Measurements from ENCODE around the gene CTNNA3.

CTNNA3 gene

DNA sequence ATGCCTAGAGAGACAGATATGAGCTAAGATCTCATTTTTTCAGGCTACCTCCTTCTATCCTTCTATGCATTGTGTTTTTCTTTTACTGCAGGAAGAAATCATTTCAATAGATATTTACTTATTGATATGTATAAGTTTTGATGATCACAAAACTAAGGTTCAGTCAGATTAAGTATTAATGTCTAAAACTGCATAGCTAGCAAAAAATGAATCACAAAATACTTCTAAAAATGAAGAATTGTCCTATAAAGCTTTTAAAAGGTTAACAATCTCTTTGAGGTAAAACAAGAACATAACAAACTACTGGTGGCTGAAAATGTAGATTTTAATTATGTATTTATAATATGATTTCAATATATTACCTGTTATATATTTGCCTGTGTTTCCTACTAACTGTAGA lies 1403.1 kb downstream of the CTNNA3 start:
- no peaks in the 10 kb centered on the region for H3K4me1 ChIP-seq (ENCODE audit: control insufficient read depth, insufficient read depth, low read length)
- ChIA-PET POLR2A (interaction anchor here (0.7 kb wide), 1 partner anchor 1751 kb away, joined by 5 read pairs; no protein-coding TSS in a partner anchor), CTCF (interaction anchor here (0.7 kb wide), 1 partner anchor 468 kb away, joined by 3 read pairs; no protein-coding TSS in a partner anchor)
- TF ChIP-seq, protein P1, sequence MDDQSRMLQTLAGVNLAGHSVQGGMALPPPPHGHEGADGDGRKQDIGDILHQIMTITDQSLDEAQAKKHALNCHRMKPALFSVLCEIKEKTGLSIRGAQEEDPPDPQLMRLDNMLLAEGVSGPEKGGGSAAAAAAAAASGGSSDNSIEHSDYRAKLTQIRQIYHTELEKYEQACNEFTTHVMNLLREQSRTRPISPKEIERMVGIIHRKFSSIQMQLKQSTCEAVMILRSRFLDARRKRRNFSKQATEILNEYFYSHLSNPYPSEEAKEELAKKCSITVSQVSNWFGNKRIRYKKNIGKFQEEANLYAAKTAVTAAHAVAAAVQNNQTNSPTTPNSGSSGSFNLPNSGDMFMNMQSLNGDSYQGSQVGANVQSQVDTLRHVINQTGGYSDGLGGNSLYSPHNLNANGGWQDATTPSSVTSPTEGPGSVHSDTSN (CRISPR knock-in tag; IDR thresholded peaks at IDR 0.05): no peak
- TF ChIP-seq ZNF114 (tag by site-specific recombination; IDR thresholded peaks at IDR 0.05): no peak
- no peak for TF ChIP-seq ZNF19 (tag by site-specific recombination; IDR thresholded peaks at IDR 0.05; ENCODE audit: low read depth)
- TF ChIP-seq, protein P2, sequence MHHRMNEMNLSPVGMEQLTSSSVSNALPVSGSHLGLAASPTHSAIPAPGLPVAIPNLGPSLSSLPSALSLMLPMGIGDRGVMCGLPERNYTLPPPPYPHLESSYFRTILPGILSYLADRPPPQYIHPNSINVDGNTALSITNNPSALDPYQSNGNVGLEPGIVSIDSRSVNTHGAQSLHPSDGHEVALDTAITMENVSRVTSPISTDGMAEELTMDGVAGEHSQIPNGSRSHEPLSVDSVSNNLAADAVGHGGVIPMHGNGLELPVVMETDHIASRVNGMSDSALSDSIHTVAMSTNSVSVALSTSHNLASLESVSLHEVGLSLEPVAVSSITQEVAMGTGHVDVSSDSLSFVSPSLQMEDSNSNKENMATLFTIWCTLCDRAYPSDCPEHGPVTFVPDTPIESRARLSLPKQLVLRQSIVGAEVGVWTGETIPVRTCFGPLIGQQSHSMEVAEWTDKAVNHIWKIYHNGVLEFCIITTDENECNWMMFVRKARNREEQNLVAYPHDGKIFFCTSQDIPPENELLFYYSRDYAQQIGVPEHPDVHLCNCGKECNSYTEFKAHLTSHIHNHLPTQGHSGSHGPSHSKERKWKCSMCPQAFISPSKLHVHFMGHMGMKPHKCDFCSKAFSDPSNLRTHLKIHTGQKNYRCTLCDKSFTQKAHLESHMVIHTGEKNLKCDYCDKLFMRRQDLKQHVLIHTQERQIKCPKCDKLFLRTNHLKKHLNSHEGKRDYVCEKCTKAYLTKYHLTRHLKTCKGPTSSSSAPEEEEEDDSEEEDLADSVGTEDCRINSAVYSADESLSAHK (tag by site-specific recombination; IDR thresholded peaks at IDR 0.05): no peak
- H3K9me3 ChIP-seq (ENCODE audit: control insufficient read depth, insufficient read depth, low read depth, low read length): no peaks in the 10 kb centered on the region
- no peak overlapping the region for H3K27ac ChIP-seq (ENCODE audit: extremely low read depth, low read depth, low read length)
- no peak overlapping the region for H3K4me3 ChIP-seq (ENCODE audit: low read depth, low read length)
- no peaks in the 10 kb centered on the region for H3K36me3 ChIP-seq (ENCODE audit: control insufficient read depth in 2 of 2, insufficient read depth in 1 of 2, low read length in 2 of 2)

DNA sequence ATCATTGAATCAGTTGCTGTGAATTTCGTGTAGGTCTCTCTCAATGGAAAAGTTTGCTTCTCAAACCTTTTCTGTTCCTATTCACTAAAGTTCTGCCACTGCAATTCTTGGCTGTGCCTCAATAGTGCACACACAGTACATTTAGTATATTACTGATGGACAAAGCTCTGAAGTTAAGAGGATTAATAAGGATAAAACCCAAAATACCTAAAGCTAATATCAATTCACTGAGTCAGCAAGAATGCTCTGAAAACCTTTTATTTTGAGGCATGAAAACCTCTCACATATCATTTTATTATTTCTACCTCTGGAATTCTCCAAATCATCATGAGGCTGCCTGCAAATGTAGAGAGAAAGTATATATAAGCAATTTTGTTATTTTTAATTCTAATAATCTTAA lies 1403.5 kb downstream of the CTNNA3 start:
- CTCF ChIA-PET: no interaction called here
- Histone ChIP-seq H3K4me3 (ENCODE audit: low read depth, low read length) (no peak overlapping the region), H3K36me3 (ENCODE audit: control insufficient read depth in 2 of 2, insufficient read depth in 1 of 2, low read length in 2 of 2) (no peaks in the 10 kb centered on the region), H3K4me1 (ENCODE audit: control insufficient read depth, insufficient read depth, low read length) (no peaks in the 10 kb centered on the region), H3K27ac (ENCODE audit: extremely low read depth, low read depth, low read length) (no peak overlapping the region), H3K9me3 (ENCODE audit: control insufficient read depth, insufficient read depth, low read depth, low read length) (no peaks in the 10 kb centered on the region)
- no peak for TF ChIP-seq ZNF621 (tag by site-specific recombination; IDR thresholded peaks at IDR 0.05)
- TF ChIP-seq, protein P3, sequence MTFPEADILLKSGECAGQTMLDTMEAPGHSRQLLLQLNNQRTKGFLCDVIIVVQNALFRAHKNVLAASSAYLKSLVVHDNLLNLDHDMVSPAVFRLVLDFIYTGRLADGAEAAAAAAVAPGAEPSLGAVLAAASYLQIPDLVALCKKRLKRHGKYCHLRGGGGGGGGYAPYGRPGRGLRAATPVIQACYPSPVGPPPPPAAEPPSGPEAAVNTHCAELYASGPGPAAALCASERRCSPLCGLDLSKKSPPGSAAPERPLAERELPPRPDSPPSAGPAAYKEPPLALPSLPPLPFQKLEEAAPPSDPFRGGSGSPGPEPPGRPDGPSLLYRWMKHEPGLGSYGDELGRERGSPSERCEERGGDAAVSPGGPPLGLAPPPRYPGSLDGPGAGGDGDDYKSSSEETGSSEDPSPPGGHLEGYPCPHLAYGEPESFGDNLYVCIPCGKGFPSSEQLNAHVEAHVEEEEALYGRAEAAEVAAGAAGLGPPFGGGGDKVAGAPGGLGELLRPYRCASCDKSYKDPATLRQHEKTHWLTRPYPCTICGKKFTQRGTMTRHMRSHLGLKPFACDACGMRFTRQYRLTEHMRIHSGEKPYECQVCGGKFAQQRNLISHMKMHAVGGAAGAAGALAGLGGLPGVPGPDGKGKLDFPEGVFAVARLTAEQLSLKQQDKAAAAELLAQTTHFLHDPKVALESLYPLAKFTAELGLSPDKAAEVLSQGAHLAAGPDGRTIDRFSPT (tag by site-specific recombination; IDR thresholded peaks at IDR 0.05): no peak
- no peak for TF ChIP-seq WT1 (tag by site-specific recombination; IDR thresholded peaks at IDR 0.05)
- TF ChIP-seq ZNF596 (tag by site-specific recombination; IDR thresholded peaks at IDR 0.05): no peak
- TF ChIP-seq GLIS2 (tag by site-specific recombination; IDR thresholded peaks at IDR 0.05): no peak
- TF ChIP-seq, protein P4, sequence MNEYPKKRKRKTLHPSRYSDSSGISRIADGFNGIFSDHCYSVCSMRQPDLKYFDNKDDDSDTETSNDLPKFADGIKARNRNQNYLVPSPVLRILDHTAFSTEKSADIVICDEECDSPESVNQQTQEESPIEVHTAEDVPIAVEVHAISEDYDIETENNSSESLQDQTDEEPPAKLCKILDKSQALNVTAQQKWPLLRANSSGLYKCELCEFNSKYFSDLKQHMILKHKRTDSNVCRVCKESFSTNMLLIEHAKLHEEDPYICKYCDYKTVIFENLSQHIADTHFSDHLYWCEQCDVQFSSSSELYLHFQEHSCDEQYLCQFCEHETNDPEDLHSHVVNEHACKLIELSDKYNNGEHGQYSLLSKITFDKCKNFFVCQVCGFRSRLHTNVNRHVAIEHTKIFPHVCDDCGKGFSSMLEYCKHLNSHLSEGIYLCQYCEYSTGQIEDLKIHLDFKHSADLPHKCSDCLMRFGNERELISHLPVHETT (tag by site-specific recombination; IDR thresholded peaks at IDR 0.05): no peak
- TF ChIP-seq, protein P5, sequence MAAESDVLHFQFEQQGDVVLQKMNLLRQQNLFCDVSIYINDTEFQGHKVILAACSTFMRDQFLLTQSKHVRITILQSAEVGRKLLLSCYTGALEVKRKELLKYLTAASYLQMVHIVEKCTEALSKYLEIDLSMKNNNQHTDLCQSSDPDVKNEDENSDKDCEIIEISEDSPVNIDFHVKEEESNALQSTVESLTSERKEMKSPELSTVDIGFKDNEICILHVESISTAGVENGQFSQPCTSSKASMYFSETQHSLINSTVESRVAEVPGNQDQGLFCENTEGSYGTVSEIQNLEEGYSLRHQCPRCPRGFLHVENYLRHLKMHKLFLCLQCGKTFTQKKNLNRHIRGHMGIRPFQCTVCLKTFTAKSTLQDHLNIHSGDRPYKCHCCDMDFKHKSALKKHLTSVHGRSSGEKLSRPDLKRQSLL (tag by site-specific recombination; IDR thresholded peaks at IDR 0.05): no peak
- POLR2A ChIA-PET: no interaction called here

DNA sequence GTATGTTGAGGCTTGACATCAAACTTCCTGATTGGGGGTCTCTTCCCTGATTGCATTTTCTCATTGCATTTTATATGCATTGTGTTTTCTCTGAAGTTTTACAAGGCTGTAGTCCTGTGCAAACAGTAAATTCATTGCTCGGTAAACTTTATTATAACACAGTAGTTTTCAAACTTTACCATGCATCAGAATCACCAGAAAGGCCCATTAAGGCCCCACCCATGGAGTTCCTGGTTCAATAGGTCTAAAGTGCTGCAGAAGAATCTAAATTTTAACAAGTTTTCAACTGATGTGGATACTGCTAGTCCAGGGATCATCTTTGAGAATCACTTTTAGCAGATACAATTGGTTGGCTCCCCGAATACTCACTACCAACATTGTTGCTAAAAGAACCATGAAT lies 1404.9 kb downstream of the CTNNA3 start:
- CTCF ChIA-PET: no interaction called here
- Histone ChIP-seq H3K36me3 (ENCODE audit: control insufficient read depth in 2 of 2, insufficient read depth in 1 of 2, low read length in 2 of 2) (no peaks in the 10 kb centered on the region), H3K27ac (ENCODE audit: extremely low read depth, low read depth, low read length) (no peak overlapping the region), H3K9me3 (ENCODE audit: control insufficient read depth, insufficient read depth, low read depth, low read length) (no peaks in the 10 kb centered on the region), H3K4me3 (ENCODE audit: low read depth, low read length) (no peak overlapping the region), H3K4me1 (ENCODE audit: control insufficient read depth, insufficient read depth, low read length) (no peaks in the 10 kb centered on the region)
- POLR2A ChIA-PET: no interaction called here
- TF ChIP-seq ZNF660 (tag by site-specific recombination; IDR thresholded peaks at IDR 0.05) (no peak), REPIN1 (tag by site-specific recombination; IDR thresholded peaks at IDR 0.05; ENCODE audit: low read depth) (no peak), ZNF623 (tag by site-specific recombination; IDR thresholded peaks at IDR 0.05) (no peak), ZNF133 (tag by site-specific recombination; IDR thresholded peaks at IDR 0.05) (no peak), ZNF335 (tag by site-specific recombination; conservative IDR thresholded peaks at IDR 0.05) (no peak), KLF10 (tag by site-specific recombination; IDR thresholded peaks at IDR 0.05) (no peak), ZNF350 (tag by site-specific recombination; IDR thresholded peaks at IDR 0.05) (no peak)
- TF ChIP-seq, protein P6, sequence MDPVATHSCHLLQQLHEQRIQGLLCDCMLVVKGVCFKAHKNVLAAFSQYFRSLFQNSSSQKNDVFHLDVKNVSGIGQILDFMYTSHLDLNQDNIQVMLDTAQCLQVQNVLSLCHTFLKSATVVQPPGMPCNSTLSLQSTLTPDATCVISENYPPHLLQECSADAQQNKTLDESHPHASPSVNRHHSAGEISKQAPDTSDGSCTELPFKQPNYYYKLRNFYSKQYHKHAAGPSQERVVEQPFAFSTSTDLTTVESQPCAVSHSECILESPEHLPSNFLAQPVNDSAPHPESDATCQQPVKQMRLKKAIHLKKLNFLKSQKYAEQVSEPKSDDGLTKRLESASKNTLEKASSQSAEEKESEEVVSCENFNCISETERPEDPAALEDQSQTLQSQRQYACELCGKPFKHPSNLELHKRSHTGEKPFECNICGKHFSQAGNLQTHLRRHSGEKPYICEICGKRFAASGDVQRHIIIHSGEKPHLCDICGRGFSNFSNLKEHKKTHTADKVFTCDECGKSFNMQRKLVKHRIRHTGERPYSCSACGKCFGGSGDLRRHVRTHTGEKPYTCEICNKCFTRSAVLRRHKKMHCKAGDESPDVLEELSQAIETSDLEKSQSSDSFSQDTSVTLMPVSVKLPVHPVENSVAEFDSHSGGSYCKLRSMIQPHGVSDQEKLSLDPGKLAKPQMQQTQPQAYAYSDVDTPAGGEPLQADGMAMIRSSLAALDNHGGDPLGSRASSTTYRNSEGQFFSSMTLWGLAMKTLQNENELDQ (tag by site-specific recombination; IDR thresholded peaks at IDR 0.05; ENCODE audit: low read depth): no peak
- TF ChIP-seq, protein P7, sequence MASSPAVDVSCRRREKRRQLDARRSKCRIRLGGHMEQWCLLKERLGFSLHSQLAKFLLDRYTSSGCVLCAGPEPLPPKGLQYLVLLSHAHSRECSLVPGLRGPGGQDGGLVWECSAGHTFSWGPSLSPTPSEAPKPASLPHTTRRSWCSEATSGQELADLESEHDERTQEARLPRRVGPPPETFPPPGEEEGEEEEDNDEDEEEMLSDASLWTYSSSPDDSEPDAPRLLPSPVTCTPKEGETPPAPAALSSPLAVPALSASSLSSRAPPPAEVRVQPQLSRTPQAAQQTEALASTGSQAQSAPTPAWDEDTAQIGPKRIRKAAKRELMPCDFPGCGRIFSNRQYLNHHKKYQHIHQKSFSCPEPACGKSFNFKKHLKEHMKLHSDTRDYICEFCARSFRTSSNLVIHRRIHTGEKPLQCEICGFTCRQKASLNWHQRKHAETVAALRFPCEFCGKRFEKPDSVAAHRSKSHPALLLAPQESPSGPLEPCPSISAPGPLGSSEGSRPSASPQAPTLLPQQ (tag by site-specific recombination; IDR thresholded peaks at IDR 0.05): no peak
